Psoas muscle (tissue), 8 donors: ENCODE measurements around the gene ITGA1. TPM values are rescaled to one million over a fixed set of nuclear protein-coding genes. Genes with fewer than 3 reads are reported as not detected.

Experiments used
- ATAC-seq, 4 donors: fragments of 200-7000 bp; cut with Tn5 transposase; one replicate each; pipeline ENCODE4 v1.9.1; 2020; ENCODE audit warnings: moderate library complexity in 3 of 4, mild to moderate bottlenecking in 2 of 4
- DNase-seq, 2 donors: peaks; one replicate each; pipeline ENCODE4 v3.0.0-alpha.2; 2020
- H3K27ac ChIP-seq: fragments of 200-600 bp; one replicate; pipeline ENCODE4 v1.8.0; 2022
- H3K27me3 ChIP-seq, 3 donors: fragments of 200-600 bp in 1 of 3; one replicate each; pipeline versions ENCODE4 v1.6.1 to v1.8.0; 2013 to 2022; ENCODE audit warnings: low read length in 2 of 3, mild to moderate bottlenecking in 2 of 3, moderate library complexity in 1 of 3; ENCODE audit not compliant: insufficient read depth in 3 of 3
- H3K36me3 ChIP-seq, 2 donors: fragments of 200-600 bp in 1 of 2; one replicate each; pipeline versions ENCODE4 v1.6.1 to v1.8.0; 2013 to 2022; ENCODE audit warnings: low read depth in 1 of 2, mild to moderate bottlenecking in 1 of 2, moderate library complexity in 1 of 2; ENCODE audit not compliant: insufficient read depth in 1 of 2
- H3K4me1 ChIP-seq: fragments of 200-600 bp; one replicate; pipeline ENCODE4 v1.8.0; 2022
- H3K4me3 ChIP-seq: fragments of 200-600 bp; one replicate; pipeline ENCODE4 v1.8.0; 2022; ENCODE audit warnings: mild to moderate bottlenecking
- H3K9me3 ChIP-seq: fragments of 200-600 bp; one replicate; pipeline ENCODE4 v1.8.0; 2022
- CTCF ChIP-seq: fragments of 200-600 bp; IDR thresholded peaks from one replicate; pipeline ENCODE4 v1.8.0; 2022; ENCODE audit warnings: antibody characterized with exemption
- WGBS, 3 donors: extraction: QIAGEN DNeasy Blood & Tissue Kit; methylation state at CpG; one replicate each; pipeline versions ENCODE4 v1.1.6 to v1.1.7; 2013; 5-methylcytosine and 5-hydroxymethylcytosine counted together
- intact Hi-C, 2 donors: fragments of 100-400 bp; cut with DNase I; formaldehyde crosslinking; loops; one replicate each; pipeline versions ENCODE4 v1.11.0 to v1.14.2; 2022
- polyA plus RNA-seq, 3 donors: library from polyadenylated mRNA; stranded (reverse); fragments of 200-250 nt; gene quantifications; one replicate each; pipeline ENCODE4 v1.2.3, GENCODE V29; 2013
- total RNA-seq, 4 donors: library from RNA; stranded (reverse); fragmentation: NEBNext Ultra II Directional in 2 of 4; extraction: Animal tissue kit (Norgen Biotek cat#: 25700) in 2 of 4; gene quantifications; one replicate each; pipeline versions ENCODE4 v1.2.1 to v1.2.4, GENCODE V29; 2021 to 2023
- donor health status: healthy with polysubstance abuse.
- donor health status: DM: no; HTN: no; CAD: no; lungs with moderate emphysema.
- donor health status: Bipolar disorder and iron deficiency.
- donor health status: healthy.
- donor health status: DM: yes; HTN: yes; CAD: no.
- donor health status: DM: no; HTN: no; CAD: no.
- donor health status: DM: no; HTN: no; CAD: no.
- donor health status: DM: yes; HTN: yes; CAD: no.

Gene ITGA1
- total and polyA plus RNA-seq, 7 donors, result 3.4 to 29.3 (median 13.0) TPM

GRCh38 chr5:52952483-52952882 lies 164.8 kb downstream of the ITGA1 start:
- peaks cover 0 to 3% of the 10 kb centered on the region in 2 donors for H3K36me3 ChIP-seq
- DNase-seq (no peak), ATAC-seq (no peak)
- H3K27me3 ChIP-seq, result no peaks in the 10 kb centered on the region
- TF ChIP-seq CTCF, result no peak
- no peak overlapping the region for H3K27ac ChIP-seq
- intact Hi-C loops, result no loop called here
- 99 to 100% (median 100%) methylated on average over 1 of the region's 1 CpG for WGBS, 3 donors
- no peaks in the 10 kb centered on the region for H3K9me3 ChIP-seq
- H3K4me1 ChIP-seq, result no peaks in the 10 kb centered on the region
- no peak overlapping the region for H3K4me3 ChIP-seq

GRCh38 chr5:52956014-52956413 lies 168.3 kb downstream of the ITGA1 start:
- intact Hi-C loops, result no loop called here
- no peak overlapping the region for H3K27ac ChIP-seq
- H3K27me3 ChIP-seq, result no peaks in the 10 kb centered on the region
- H3K4me3 ChIP-seq, result no peak overlapping the region
- ATAC-seq (no peak), DNase-seq (no peak)
- 75 to 90% (median 81%) methylated on average over 4 of the region's 4 CpGs for WGBS, 3 donors
- TF ChIP-seq CTCF, result no peak
- H3K9me3 ChIP-seq, result peaks cover 4% of the 10 kb centered on the region
- H3K4me1 ChIP-seq, result no peaks in the 10 kb centered on the region
- H3K36me3 ChIP-seq, result peaks cover 0 to 3% of the 10 kb centered on the region in 2 donors

- 83 to 86% (median 86%) methylated on average over 6 of the region's 6 CpGs for WGBS, 3 donors
- peaks cover 4% of the 10 kb centered on the region for H3K9me3 ChIP-seq
- peaks cover 0 to 3% of the 10 kb centered on the region in 2 donors for H3K36me3 ChIP-seq
- TF ChIP-seq CTCF, result no peak
- H3K27me3 ChIP-seq, result no peaks in the 10 kb centered on the region
- intact Hi-C loops, result no loop called here
- H3K4me1 ChIP-seq, result no peaks in the 10 kb centered on the region
- H3K27ac ChIP-seq, result no peak overlapping the region
- ATAC-seq (no peak), DNase-seq (no peak)
- H3K4me3 ChIP-seq, result no peak overlapping the region
Measured at GRCh38 chr5:52956915-52957747, 169.4 kb downstream of the ITGA1 start.

- Histone ChIP-seq H3K4me1 (no peaks in the 10 kb centered on the region), H3K27me3 (no peaks in the 10 kb centered on the region), H3K4me3 (no peak overlapping the region), H3K27ac (no peak overlapping the region), H3K9me3 (peaks cover 4% of the 10 kb centered on the region), H3K36me3 (no peaks in the 10 kb centered on the region)
- intact Hi-C loops, result no loop called here
- TF ChIP-seq CTCF, result no peak
- ATAC-seq, result no peak
- DNase-seq, result no peak
- 17 to 28% (median 28%) methylated on average over 2 of the region's 2 CpGs for WGBS, 3 donors
Measured at GRCh38 chr5:52961274-52961681, 173.6 kb downstream of the ITGA1 start.
